ENCODE measurements around the gene PNO1. TPM values are rescaled to one million over a fixed set of nuclear protein-coding genes. Genes with fewer than 3 reads are reported as not detected.

PNO1 gene
- total RNA-seq, 1 donor from 2014 or later: 10.3 TPM

GRCh38 chr2:68193144-68193543 lies 35.5 kb downstream of the PNO1 start:
- TF ChIP-seq, protein P1, sequence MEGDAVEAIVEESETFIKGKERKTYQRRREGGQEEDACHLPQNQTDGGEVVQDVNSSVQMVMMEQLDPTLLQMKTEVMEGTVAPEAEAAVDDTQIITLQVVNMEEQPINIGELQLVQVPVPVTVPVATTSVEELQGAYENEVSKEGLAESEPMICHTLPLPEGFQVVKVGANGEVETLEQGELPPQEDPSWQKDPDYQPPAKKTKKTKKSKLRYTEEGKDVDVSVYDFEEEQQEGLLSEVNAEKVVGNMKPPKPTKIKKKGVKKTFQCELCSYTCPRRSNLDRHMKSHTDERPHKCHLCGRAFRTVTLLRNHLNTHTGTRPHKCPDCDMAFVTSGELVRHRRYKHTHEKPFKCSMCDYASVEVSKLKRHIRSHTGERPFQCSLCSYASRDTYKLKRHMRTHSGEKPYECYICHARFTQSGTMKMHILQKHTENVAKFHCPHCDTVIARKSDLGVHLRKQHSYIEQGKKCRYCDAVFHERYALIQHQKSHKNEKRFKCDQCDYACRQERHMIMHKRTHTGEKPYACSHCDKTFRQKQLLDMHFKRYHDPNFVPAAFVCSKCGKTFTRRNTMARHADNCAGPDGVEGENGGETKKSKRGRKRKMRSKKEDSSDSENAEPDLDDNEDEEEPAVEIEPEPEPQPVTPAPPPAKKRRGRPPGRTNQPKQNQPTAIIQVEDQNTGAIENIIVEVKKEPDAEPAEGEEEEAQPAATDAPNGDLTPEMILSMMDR (IDR thresholded peaks at IDR 0.05): no peak
- H3K27me3 Mint-ChIP-seq (ENCODE audit: unreplicated experiment): no peaks in the 10 kb centered on the region
- no peaks in the 10 kb centered on the region for H3K9me3 Mint-ChIP-seq (ENCODE audit: unreplicated experiment)
- H3K4me3 Mint-ChIP-seq (ENCODE audit: unreplicated experiment): no peak overlapping the region
- no peak for DNase-seq (ENCODE audit: extremely low spot score, unreplicated experiment)
- H3K36me3 Mint-ChIP-seq (ENCODE audit: unreplicated experiment): no peaks in the 10 kb centered on the region
- H3K27ac Mint-ChIP-seq (ENCODE audit: unreplicated experiment): peak overlapping the region; percentile 74
- peaks cover 54% of the 10 kb centered on the region for H3K4me1 Mint-ChIP-seq (ENCODE audit: unreplicated experiment)

DNA sequence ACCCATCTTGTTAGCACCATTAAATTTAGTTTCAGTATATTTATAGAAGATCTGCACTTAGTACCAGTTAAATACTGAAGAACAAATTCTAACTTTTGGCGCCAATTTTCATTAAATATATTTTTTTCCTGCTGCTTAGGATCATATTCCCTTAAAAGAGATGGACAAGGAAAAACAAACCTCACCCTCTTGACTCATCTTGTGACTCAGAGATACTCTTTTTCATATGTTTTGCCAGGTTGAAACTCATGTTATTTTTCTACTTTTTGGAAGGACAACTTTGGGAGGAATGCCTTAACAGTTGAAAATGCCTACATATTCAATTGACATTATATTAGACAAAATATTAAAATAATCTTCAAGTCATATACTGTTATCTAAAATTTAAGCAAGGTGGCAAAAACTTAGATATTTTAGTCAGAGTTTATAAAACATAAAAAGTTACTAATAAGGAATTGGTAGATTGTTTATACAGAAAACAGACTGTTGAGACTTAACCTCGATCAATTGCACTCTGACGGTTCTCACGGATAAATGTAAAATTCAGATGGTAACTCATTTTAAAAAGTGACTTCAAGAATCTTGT lies 36.2 kb downstream of the PNO1 start:
- H3K27ac Mint-ChIP-seq (ENCODE audit: unreplicated experiment): peak overlapping the region; percentile 74
- H3K4me3 Mint-ChIP-seq (ENCODE audit: unreplicated experiment): no peak overlapping the region
- TF ChIP-seq, protein P1 (IDR thresholded peaks at IDR 0.05): no peak
- no peak for DNase-seq (ENCODE audit: extremely low spot score, unreplicated experiment)
- no peaks in the 10 kb centered on the region for H3K36me3 Mint-ChIP-seq (ENCODE audit: unreplicated experiment)
- H3K4me1 Mint-ChIP-seq (ENCODE audit: unreplicated experiment): peaks cover 51% of the 10 kb centered on the region
- H3K27me3 Mint-ChIP-seq (ENCODE audit: unreplicated experiment): no peaks in the 10 kb centered on the region
- no peaks in the 10 kb centered on the region for H3K9me3 Mint-ChIP-seq (ENCODE audit: unreplicated experiment)

DNA sequence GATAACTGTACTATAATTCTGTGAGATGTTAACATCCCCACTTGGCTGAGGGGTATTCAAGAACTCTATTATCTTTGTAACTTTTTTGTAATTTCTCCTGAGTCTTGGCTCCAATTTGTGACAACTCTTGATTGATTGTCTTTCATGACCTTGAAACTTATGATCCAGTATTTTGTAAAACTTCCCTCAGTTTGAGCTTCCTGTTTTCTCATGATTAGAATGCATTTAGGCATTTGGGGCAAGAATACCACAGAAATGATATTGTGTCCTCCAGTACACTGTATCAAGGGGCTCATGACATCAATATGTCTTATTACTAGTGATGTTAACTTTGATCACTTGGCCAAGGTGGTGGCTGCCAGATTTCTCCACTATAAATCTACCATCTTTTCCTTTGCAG lies 37.4 kb downstream of the PNO1 start:
- DNase-seq (ENCODE audit: extremely low spot score, unreplicated experiment): no peak
- Mint-ChIP-seq H3K9me3 (ENCODE audit: unreplicated experiment) (no peaks in the 10 kb centered on the region), H3K27ac (ENCODE audit: unreplicated experiment) (peak overlapping the region; percentile 74), H3K4me3 (ENCODE audit: unreplicated experiment) (no peak overlapping the region), H3K4me1 (ENCODE audit: unreplicated experiment) (peaks cover 47% of the 10 kb centered on the region), H3K36me3 (ENCODE audit: unreplicated experiment) (no peaks in the 10 kb centered on the region), H3K27me3 (ENCODE audit: unreplicated experiment) (no peaks in the 10 kb centered on the region)
- TF ChIP-seq, protein P1 (IDR thresholded peaks at IDR 0.05): no peak

GRCh38 chr2:68196120-68196716 lies 38.5 kb downstream of the PNO1 start:
- TF ChIP-seq, protein P1 (IDR thresholded peaks at IDR 0.05): peak; percentile 61
- H3K27ac Mint-ChIP-seq (ENCODE audit: unreplicated experiment): peak overlapping the region; percentile 28

DNA sequence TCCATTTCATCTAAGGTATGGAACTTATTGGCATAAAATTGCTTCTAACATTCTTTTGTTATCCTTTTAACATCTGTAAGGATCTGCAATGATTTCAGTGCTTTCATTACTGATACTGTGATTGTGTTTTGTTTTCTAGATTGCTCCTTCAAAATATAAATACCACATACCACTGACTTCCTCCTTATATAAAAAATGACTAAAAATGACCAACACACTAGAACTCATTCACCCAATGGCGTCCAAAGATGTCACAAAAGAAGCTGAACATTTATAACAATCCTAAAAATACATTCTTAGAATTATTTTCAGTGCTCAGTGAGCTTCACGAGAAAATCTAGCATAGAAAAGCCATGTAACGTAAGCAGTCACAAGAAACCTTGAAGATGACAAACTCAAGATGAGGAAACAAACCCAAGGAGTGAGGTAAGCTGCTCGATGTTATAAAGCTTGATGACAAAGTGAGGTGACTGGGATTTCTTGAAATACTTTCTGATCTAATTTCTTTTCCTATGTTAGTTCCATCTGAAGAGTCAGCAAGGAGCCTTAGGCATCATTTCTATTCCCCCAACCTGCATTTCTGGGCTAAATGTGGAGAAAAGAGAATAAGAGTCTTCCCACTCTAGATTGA lies 42.6 kb downstream of the PNO1 start:
- Mint-ChIP-seq H3K36me3 (ENCODE audit: unreplicated experiment) (peaks cover 4% of the 10 kb centered on the region), H3K27ac (ENCODE audit: unreplicated experiment) (no peak overlapping the region)

More at GRCh38 chr2:68196120-68196716, 38.5 kb downstream of the PNO1 start:
- no peak for DNase-seq (ENCODE audit: extremely low spot score, unreplicated experiment)
- no peak overlapping the region for H3K4me3 Mint-ChIP-seq (ENCODE audit: unreplicated experiment)
- H3K4me1 Mint-ChIP-seq (ENCODE audit: unreplicated experiment): peaks cover 38% of the 10 kb centered on the region
- no peaks in the 10 kb centered on the region for H3K9me3 Mint-ChIP-seq (ENCODE audit: unreplicated experiment)
- H3K36me3 Mint-ChIP-seq (ENCODE audit: unreplicated experiment): no peaks in the 10 kb centered on the region
- H3K27me3 Mint-ChIP-seq (ENCODE audit: unreplicated experiment): no peaks in the 10 kb centered on the region

More for the DNA sequence above, 42.6 kb downstream of the PNO1 start:
- H3K9me3 Mint-ChIP-seq (ENCODE audit: unreplicated experiment): no peaks in the 10 kb centered on the region
- H3K27me3 Mint-ChIP-seq (ENCODE audit: unreplicated experiment): no peaks in the 10 kb centered on the region
- peaks cover 12% of the 10 kb centered on the region for H3K4me1 Mint-ChIP-seq (ENCODE audit: unreplicated experiment)
- H3K4me3 Mint-ChIP-seq (ENCODE audit: unreplicated experiment): no peak overlapping the region
- DNase-seq (ENCODE audit: extremely low spot score, unreplicated experiment): no peak
- TF ChIP-seq, protein P1 (IDR thresholded peaks at IDR 0.05): no peak

All from osteocyte (in vitro differentiated cells).